ENCODE data around the gene PELO.

- TF ChIP-seq ZNF274 (IDR thresholded peaks at IDR 0.05; ENCODE audit: low read depth, low read length) (no peak), YY1 (IDR thresholded peaks at IDR 0.05; ENCODE audit: insufficient read depth, insufficient read length) (no peak)
These were observed 30.2 kb upstream of the PELO start for GRCh38 chr5:52757527-52757926.

Measured in NT2/D1 (cell line).